Endothelial cell of umbilical vein (primary cell): ENCODE measurements around the gene A4GNT.
"Not testable (repeated sequence)": the region's sequence is repeated elsewhere in the genome, so short reads cannot be mapped to it uniquely, and the experiment has no call there.

ENCODE experiments used
- MYC ChIP-seq: IDR thresholded peaks from one replicate; pipeline ENCODE4 v1.6.1; 2011; ENCODE audit warnings: mild to moderate bottlenecking, low read depth, low read length
- TF ChIP-seq, protein P1 (sequence below), 2 donors: IDR thresholded peaks; 1 replicate in 1 of 2; 2 replicates in 1 of 2; pipeline ENCODE4 v1.5.1; 2011; ENCODE audit warnings: low read length in 2 of 2, mild to moderate bottlenecking in 2 of 2, moderate library complexity in 2 of 2, control low read depth in 1 of 2, inconsistent platforms in 1 of 2, low read depth in 1 of 2; ENCODE audit not compliant: insufficient read depth in 1 of 2; ENCODE audit errors: extremely low read depth in 1 of 2

DNA sequence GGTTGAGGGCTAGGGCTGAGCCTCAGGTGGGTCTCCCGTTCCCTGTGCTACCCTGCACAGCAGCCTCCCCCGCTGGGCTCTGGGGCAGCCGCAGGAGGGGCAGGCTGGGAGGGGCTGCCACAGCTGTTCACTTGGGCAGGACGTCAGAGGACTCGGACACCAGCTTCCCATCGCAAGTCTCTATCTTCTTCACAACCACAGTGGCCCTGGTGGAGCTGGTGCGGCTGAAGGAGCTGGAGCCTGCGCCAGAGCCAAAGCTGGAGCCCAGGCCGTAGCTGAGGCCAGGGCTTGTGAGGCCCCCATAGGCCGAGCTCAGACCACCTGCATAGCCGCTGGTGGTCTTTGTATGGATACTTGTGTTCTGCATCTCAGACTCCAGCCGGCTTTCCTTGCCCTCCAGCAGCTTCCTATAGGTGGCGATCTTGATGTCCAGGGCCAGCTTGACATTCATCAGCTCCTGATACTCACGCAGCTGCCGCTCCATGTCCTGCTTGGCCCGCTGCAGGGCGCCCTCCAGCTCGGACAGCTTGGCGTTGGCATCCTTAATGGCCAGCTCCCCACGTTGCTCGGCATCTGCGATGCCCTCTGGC, 30.7 kb downstream of the A4GNT start:
- TF ChIP-seq, protein P1, sequence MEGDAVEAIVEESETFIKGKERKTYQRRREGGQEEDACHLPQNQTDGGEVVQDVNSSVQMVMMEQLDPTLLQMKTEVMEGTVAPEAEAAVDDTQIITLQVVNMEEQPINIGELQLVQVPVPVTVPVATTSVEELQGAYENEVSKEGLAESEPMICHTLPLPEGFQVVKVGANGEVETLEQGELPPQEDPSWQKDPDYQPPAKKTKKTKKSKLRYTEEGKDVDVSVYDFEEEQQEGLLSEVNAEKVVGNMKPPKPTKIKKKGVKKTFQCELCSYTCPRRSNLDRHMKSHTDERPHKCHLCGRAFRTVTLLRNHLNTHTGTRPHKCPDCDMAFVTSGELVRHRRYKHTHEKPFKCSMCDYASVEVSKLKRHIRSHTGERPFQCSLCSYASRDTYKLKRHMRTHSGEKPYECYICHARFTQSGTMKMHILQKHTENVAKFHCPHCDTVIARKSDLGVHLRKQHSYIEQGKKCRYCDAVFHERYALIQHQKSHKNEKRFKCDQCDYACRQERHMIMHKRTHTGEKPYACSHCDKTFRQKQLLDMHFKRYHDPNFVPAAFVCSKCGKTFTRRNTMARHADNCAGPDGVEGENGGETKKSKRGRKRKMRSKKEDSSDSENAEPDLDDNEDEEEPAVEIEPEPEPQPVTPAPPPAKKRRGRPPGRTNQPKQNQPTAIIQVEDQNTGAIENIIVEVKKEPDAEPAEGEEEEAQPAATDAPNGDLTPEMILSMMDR (IDR thresholded peaks at IDR 0.05; ENCODE audit: extremely low read depth in 1 of 2, insufficient read depth in 1 of 2, low read depth in 1 of 2, low read length in 2 of 2) = peak in 1 of 2 donors; percentile 29
- TF ChIP-seq MYC = not testable (repeated sequence)
